Astrocyte of the spinal cord (primary cell): ENCODE measurements around the gene PEX5.

Experiments used
- DNase-seq: peaks from one replicate; pipeline ENCODE4 v3.0.0; 2011; ENCODE audit warnings: low read depth, low spot score
- H3K4me3 ChIP-seq: 2 replicates; pipeline ENCODE4 v1.5.1; 2011; ENCODE audit warnings: low read depth, mild to moderate bottlenecking, low read length, moderate library complexity
- in situ Hi-C: cut with HindIII; loops from 2 replicates; pipeline ENCODE4 v1.10.0; 2017; ENCODE audit warnings: low sequenced_read_pairs
- TF ChIP-seq, protein P1 (sequence below): IDR thresholded peaks from 2 replicates; pipeline ENCODE4 v1.5.1; 2012; ENCODE audit warnings: low read depth, mild to moderate bottlenecking, low read length, inconsistent platforms

PEX5 gene

DNA sequence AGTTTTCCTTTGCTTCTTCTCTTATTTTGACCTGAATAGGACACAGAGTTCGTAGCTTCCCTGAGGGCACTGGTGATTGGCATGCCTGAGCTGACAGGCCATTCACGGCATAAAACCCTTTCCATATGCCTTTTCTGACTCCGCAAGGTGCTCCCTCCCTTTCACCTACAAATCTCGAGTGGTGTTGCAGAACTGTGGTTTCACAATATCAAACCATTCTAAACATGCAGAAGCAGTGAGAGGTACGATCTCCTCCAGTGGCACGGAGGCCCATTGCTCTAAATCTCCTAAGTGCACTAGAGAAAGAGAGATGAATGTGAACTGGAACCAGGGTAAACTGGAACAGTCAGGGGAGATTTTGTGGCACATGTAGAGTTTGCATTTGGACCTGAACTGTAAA lies 35.4 kb upstream of the PEX5 start:
- TF ChIP-seq, protein P1, sequence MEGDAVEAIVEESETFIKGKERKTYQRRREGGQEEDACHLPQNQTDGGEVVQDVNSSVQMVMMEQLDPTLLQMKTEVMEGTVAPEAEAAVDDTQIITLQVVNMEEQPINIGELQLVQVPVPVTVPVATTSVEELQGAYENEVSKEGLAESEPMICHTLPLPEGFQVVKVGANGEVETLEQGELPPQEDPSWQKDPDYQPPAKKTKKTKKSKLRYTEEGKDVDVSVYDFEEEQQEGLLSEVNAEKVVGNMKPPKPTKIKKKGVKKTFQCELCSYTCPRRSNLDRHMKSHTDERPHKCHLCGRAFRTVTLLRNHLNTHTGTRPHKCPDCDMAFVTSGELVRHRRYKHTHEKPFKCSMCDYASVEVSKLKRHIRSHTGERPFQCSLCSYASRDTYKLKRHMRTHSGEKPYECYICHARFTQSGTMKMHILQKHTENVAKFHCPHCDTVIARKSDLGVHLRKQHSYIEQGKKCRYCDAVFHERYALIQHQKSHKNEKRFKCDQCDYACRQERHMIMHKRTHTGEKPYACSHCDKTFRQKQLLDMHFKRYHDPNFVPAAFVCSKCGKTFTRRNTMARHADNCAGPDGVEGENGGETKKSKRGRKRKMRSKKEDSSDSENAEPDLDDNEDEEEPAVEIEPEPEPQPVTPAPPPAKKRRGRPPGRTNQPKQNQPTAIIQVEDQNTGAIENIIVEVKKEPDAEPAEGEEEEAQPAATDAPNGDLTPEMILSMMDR: no peak
- in situ Hi-C loops: no loop called here

DNA sequence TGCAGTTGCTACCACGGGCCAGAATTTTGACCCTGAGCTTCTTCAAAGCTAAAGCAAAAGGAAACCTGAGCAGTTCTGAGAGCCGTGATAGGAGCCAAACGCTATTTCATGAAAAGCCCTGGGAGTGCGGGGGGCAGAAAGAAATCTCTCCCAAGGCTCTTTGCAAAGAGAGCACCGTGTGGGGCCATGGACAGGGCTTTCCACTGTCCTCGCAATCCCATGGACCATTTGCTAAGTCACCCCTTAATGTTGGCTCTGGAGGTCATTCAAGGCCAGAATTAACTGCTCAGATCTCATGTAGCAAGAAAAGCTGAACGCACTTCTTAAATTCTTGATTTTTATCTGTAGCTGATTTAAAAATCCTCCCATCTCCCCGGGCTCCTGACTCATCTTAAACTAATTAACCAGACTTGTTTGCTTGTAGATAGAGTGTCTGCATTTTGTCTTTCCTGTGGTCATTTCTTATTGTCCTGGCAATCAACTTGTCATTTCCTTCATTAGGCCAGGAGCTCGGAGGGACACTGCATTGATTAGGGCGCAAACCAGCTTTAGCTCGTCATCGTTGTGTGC lies 34.5 kb upstream of the PEX5 start:
- DNase-seq: no peak
- TF ChIP-seq, protein P1: no peak
- H3K4me3 ChIP-seq: no peak overlapping the region
- in situ Hi-C loops: no loop called here

More for the DNA sequence above, 35.4 kb upstream of the PEX5 start:
- no peak for DNase-seq
- no peak overlapping the region for H3K4me3 ChIP-seq

DNA sequence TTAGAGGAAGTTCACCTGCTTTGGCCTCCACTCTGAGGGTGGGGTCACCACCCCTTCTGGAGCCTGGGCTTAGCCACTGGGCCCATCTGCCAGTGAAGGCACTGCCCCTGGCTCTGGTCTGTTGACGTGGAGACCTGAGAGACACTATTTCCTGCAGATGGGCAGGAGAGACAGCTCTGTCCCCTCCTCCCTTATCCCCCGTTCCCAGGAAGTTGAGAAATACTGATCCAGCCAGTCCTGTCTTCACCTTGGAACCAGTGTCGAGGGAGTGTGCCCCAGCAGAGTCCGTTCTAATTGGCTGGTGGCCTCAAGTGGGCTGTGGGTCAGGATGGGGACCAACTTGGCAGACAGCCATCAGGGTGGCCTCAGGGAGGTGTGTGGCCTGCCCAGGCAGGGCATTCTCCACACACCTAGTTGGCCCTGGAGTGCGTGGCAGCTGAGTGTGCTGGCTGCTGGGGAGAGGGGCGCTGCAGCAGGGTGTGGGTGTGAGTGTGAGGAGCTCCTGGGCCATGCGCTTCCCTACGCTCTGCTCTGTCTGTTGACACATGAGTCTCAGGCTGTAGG lies 33.9 kb upstream of the PEX5 start:
- DNase-seq: no peak
- no peak overlapping the region for H3K4me3 ChIP-seq
- in situ Hi-C loops: no loop called here
- TF ChIP-seq, protein P1: no peak

GRCh38 chr12:7156259-7157197 lies 33.0 kb upstream of the PEX5 start:
- H3K4me3 ChIP-seq: no peak overlapping the region
- in situ Hi-C loops: no loop called here
- TF ChIP-seq, protein P1: no peak
- DNase-seq: no peak

DNA sequence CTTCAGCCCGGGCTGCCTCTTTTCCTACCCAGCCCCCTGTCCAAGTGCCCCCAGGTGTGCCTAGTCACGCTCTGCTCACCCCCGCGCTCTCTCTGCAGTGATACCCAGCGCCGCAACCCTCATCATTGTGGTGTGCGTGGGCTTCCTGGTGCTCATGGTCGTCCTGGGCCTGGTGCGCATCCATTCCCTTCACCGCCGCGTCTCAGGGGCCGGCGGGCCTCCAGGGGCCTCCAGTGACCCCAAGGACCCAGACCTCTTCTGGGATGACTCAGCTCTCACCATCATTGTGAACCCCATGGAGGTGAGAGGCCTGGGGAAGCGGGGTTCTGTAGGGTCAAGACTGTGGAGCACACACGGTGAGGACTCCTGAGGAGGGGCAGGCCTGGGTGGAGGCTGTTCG lies 32.1 kb upstream of the PEX5 start:
- no peak for DNase-seq
- TF ChIP-seq, protein P1: no peak
- no peak overlapping the region for H3K4me3 ChIP-seq
- in situ Hi-C loops: no loop called here

DNA sequence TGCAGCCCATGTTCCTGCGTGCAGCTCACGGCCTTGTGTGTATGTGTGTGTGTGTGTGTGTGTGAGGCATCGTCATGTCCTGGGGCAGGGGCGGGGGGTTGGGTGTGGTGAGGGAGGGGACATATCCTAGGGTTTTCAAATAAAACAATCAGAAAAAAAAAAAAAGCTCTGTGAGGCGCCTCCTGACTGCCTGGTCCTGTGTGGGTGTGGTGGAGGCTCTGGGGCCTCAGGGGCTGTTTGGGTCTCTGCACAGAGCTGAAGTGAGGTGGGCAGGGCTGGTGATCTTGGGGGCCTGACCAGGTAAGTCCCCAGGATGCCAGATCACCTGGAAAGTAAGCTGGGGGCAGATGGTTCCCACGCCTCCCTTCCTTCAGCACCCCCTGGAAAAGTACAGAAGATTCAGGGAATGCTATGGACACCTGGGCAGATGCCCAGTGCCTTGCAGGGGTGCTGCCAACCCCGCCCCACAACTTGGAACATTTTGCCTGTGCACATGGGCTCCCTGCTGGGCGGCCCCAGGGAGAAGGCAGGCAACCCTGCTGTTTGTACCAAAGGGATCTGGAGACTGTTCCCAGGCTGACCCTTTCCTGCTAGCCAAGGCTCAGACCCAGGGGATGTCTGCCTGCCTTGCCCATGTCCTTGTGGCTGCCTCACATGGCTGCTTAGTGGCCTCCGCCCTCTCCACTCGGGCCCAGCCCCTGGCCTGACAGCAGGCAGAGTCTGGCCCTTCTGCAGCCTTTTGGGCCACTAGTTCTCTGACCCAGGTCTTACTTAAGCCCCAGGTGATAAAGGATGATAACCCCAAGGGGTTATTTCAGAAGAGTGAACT lies 30.5 kb upstream of the PEX5 start:
- H3K4me3 ChIP-seq: no peak overlapping the region
- TF ChIP-seq, protein P1: no peak
- in situ Hi-C loops: no loop called here
- DNase-seq: no peak
